HL-60 (cell line): Measurements from ENCODE around the gene USP31.

Source experiments
- CTCF ChIP-seq: IDR thresholded peaks from one replicate; pipeline ENCODE4 v1.5.1; 2011; ENCODE audit warnings: low read length, control low read depth, inconsistent platforms; ENCODE audit not compliant: insufficient read depth
- POLR2AphosphoS5 ChIP-seq: IDR thresholded peaks from 2 replicates; pipeline ENCODE4 v1.6.1; 2012; ENCODE audit warnings: low read depth
- REST ChIP-seq: IDR thresholded peaks from 2 replicates; pipeline ENCODE4 v1.6.1; 2012; ENCODE audit warnings: low read depth; ENCODE audit not compliant: insufficient replicate concordance
- SPI1 ChIP-seq: IDR thresholded peaks from 2 replicates; pipeline ENCODE4 v1.6.1; 2012; ENCODE audit warnings: low read depth, mild to moderate bottlenecking, borderline replicate concordance

GRCh38 chr16:23137818-23138217 is 11.4 kb downstream of the USP31 start:
- no peak for TF ChIP-seq REST
- TF ChIP-seq CTCF: no peak
- TF ChIP-seq SPI1: no peak
- TF ChIP-seq POLR2AphosphoS5: no peak
